ENCODE data around the gene PISD. TPM values are rescaled to one million over a fixed set of nuclear protein-coding genes. Genes with fewer than 3 reads are reported as not detected.

The PISD gene
- total and polyA plus RNA-seq, 2 of the 8 experiments (the other 6 are each of a cell fraction or from before 2014, with no cell fraction given), result 47.8 to 48.2 TPM

GRCh38 chr22:31569126-31569525 is 92.9 kb downstream of the PISD start (continued):
- TF ChIP-seq BACH1 (IDR thresholded peaks at IDR 0.05; ENCODE audit: low read length) (no peak), ZNF274 (IDR thresholded peaks at IDR 0.05; ENCODE audit: borderline replicate concordance, extremely low read depth, low read length) (no peak), ASH2L (IDR thresholded peaks at IDR 0.05; ENCODE audit: low read length) (no peak), TAF7 (optimal IDR thresholded peaks at IDR 0.05; ENCODE audit: borderline replicate concordance, low read depth, low read length) (no peak), SIX5 (IDR thresholded peaks at IDR 0.05; ENCODE audit: low read depth, low read length) (no peak), FOSL1 (IDR thresholded peaks at IDR 0.05; ENCODE audit: insufficient read depth, low read depth, low read length) (no peak), TAF1 (IDR thresholded peaks at IDR 0.05; ENCODE audit: low read depth, low read length) (no peak)

Small RNAs within 50 kb of the gene (microRNA-seq; reads per million reads assigned to microRNA genes)
- 0 to 0.20 reads per million in 2 experiments for gene MIR7109 (ENCODE audit: borderline microRNAs expressed in 2 of 2, borderline number of aligned reads in 2 of 2, borderline replicate concordance in 1 of 2)

Other genes with a start within 250 kb of the PISD start
- 23.2 and 23.6 TPM in 2 replicates for gene EIF4ENIF1, start 172.4 kb downstream of the PISD start, total RNA-seq (2021; fragmentation: NEBNext Ultra II Directional; extraction: Animal tissue kit (Norgen Biotek cat#: 25700))
- gene EIF4ENIF1, start 172.4 kb downstream of the PISD start, polyA plus RNA-seq (2011; rRNA removed), result 18.7 and 21.9 TPM in 2 replicates
- gene SFI1, start 165.7 kb downstream of the PISD start, total RNA-seq (2021; fragmentation: NEBNext Ultra II Directional; extraction: Animal tissue kit (Norgen Biotek cat#: 25700)), result 30.1 and 31.2 TPM in 2 replicates
- gene SFI1, start 165.7 kb downstream of the PISD start, polyA plus RNA-seq (2011; rRNA removed), result 10.4 and 19.6 TPM in 2 replicates
- gene PRR14L, start 87.9 kb upstream of the PISD start, total RNA-seq (2021; fragmentation: NEBNext Ultra II Directional; extraction: Animal tissue kit (Norgen Biotek cat#: 25700)), result 98.6 and 110 TPM in 2 replicates
- gene PRR14L, start 87.9 kb upstream of the PISD start, polyA plus RNA-seq (2011; rRNA removed), result 25.5 and 26.5 TPM in 2 replicates
- 26.5 and 26.7 TPM in 2 replicates for gene DEPDC5, start 91.8 kb upstream of the PISD start, total RNA-seq (2021; fragmentation: NEBNext Ultra II Directional; extraction: Animal tissue kit (Norgen Biotek cat#: 25700))
- gene DEPDC5, start 91.8 kb upstream of the PISD start, polyA plus RNA-seq (2011; rRNA removed), result 16.3 and 18.3 TPM in 2 replicates

All from H1 (cell line).